HG03575 (cell line): Measurements from ENCODE around the gene BUD23.
"Not testable (repeated sequence)": the region's sequence is repeated elsewhere in the genome, so short reads cannot be mapped to it uniquely, and the experiment has no call there.

Experiments used
- ATAC-seq: cut with Tn5 transposase; IDR thresholded peaks from one replicate; pipeline ENCODE4 v1.9.1; 2021; ENCODE audit not compliant: unreplicated experiment, insufficient number of reproducible peaks, low FRiP score; ENCODE audit errors: extremely low read depth

BUD23 gene

DNA sequence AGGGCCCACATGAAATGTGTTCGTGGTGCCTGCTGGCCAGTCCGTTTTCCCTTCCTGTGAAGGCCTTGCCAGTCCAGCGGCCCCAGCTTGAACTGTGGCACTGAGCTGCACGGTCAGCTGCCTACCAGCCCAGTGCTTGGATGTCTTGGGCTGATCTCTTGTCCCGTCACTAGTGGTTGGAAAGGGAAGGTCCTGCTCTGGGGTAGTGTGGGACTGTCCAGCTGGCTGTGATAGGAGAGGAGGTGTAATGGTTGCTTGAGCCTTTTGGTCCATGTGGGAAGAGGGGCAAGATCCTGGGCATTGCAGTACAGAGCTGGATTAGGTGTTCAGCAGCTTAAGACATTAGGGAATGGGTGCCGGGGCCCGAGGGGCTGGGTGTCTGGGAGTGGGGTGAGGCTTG, 15.0 kb downstream of the BUD23 start:
- ATAC-seq = no peak

DNA sequence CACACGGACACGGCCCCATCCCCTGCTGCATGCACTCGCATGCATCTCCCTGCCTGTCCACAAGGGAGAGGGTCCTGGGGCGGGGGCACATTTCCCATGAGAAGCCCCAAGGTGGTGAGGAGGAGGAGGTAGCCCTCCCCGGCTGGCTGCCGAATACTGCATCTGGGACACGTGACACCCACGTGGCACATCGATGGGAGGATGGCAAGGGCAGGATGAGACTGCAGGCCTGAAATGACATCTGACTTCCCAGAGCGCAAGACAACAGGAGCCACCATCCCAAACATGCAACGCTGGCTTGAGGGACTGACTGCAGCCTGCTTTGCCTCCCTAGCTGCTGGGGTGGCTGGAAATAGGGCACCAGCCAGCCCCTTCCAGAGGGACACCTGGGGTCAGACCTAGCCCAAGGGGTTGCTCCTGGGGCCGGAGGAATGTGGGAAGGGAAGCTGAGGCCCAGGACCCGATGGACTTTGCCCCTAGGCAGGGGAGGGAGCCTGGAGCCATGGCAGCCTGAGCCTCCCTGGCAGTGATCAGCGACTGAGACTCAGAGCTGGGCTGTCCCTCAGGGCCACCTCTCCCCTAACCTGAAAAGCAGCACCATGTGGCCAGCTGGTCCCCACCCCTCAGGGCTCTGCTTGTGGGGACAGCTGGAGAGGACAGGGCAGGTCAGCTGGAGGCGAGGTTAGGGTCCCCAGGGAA, 16.1 kb downstream of the BUD23 start:
- no peak for ATAC-seq

- ATAC-seq = no peak
These were observed 16.6 kb downstream of the BUD23 start for GRCh38 chr7:73700069-73700423.

DNA sequence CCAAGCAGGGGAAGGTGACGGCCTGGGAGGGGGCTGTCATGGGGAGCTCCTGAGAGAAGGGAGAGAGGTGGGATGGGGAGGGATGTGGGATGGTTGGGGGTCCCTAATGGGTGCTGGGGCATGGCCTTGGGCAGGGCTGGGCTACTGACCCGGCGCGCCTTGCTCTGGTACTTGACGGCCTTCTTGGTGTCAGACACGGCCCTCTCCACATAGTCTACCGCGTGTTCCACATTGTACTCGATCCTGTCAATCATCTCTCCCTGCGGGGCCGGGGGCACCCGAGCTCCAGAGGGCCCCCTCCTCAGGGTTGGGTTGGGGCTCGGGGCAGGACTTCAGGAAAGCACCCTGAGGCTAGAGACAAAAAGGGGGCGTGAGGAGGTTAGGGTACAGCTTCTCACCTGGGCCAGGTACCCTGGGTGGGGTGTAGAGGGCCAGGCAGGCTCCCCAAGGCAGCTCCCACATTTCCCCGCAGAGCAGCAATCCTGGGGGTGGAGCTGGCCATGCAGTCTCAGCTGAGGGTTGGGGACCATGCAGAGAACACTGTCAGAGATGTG, 17.3 kb downstream of the BUD23 start:
- ATAC-seq = no peak

DNA sequence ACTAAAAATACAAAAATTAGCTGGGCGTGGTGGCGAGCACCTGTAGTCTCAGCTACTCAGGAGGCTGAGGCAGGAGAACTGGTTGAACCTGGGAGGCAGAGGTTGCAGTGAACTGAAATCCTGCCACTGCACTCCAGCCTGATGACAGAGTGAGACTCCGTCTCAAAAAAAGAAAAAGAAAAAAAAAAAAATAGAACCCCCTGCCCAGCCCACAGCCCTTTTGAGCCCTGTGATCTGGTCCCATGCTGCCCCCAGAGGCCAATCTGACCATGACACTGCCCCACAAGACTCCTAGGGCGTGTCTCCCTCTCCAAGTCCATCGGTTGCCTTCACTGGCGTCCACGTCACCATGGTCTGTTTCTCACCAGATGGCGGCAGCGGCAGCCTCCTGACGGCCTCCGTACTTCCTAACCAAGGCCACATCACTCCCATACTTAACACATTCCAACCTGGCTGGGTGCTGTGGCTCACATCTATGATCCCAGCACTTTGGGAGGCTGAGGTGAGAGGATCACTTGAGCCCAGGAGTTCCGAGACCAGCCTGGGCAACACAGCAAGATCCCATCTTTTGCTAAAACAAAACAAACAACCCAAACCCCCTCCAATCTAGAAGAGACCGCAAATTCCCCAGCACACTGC, 18.1 kb downstream of the BUD23 start:
- no peak for ATAC-seq

DNA sequence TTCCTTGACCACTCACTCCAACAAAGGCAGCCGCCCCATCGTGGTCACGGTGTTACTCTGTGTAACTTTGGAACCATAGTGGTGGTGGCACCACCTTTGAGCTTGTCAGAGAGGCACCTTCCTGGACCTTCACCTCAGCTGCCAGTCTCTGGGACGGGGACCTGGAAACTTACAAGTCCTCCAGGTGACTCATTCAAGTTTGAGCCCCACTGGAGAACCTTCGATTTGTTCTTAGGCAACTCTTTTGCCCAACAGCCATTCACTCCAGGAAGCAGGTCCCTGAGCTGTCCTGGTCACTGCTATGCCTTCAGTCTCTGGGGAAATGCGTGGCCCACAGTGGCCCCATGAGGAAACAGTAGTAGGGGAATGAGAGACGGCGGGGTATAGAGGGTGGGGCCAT, 18.8 kb downstream of the BUD23 start:
- no peak for ATAC-seq

DNA sequence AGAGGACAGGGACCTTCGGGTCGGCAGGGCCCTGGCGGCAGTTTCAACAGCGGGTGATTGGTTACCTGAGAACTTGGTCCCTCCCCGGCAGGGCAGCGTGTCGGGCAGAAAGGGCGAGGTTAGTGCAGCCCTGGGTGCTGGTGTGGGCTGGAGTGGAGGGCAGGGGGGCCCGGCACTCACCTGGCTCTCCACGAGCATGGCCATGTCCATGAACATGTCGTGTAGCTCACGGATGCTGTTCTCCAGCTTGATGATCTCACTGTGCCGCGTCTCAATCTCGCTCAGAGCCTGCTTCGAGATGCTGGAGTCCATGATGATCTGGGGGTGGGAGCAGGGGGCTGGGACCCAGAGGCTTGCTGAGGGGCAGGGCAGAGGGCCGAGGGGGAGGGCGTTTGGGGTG, 19.3 kb downstream of the BUD23 start:
- ATAC-seq = no peak

GRCh38 chr7:73703225-73703624, 19.8 kb downstream of the BUD23 start:
- ATAC-seq = no peak

GRCh38 chr7:73703757-73704639, 20.6 kb downstream of the BUD23 start:
- no peak for ATAC-seq

- ATAC-seq = no peak
These were observed 21.5 kb downstream of the BUD23 start for GRCh38 chr7:73704640-73705550.

- no peak for ATAC-seq
These were observed 22.1 kb downstream of the BUD23 start for GRCh38 chr7:73705551-73705920.

DNA sequence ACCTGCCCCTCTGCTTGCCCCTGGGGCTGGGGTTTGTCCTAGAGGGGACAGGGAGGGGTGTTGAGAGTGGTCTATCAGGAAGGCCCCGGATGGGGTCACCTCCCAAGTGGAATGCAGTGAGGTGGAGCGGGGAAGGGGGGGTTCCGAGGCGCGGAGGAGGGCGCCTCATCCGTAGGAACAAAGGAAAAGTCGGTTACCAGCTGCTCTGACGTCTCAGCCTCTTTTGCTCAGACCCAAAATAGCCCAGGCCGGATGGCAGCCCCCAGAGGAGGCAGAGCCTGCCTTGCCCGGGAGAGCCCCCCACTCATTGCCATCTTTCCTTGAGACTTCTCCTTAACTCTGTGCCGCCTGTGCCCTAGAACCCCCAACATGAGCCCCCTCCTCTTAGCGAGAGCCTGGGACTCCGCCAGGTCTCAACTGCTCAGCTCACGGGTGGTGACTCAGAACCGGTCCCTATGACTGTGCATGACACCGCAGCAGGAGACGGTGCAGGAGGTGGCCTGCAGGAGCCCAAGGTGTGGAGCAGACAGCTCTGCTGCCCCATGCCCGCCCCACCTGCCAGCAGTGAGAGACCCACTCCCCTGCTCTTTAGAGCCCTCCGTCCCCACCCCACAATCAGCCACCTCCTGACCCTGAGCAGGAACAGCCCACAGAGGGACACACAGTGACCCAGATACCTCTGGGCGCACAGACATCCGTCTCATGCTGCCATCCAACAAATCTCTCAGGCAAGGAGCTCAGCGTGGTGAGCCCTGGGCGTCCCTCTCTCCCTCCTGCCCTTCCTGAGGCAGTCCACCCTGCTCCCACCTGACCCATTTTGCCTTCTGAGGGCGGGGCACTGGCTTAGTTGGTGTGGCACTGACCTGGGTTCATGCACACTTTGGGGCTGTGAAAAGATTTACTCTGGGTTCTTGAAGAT, 23.0 kb downstream of the BUD23 start:
- no peak for ATAC-seq

DNA sequence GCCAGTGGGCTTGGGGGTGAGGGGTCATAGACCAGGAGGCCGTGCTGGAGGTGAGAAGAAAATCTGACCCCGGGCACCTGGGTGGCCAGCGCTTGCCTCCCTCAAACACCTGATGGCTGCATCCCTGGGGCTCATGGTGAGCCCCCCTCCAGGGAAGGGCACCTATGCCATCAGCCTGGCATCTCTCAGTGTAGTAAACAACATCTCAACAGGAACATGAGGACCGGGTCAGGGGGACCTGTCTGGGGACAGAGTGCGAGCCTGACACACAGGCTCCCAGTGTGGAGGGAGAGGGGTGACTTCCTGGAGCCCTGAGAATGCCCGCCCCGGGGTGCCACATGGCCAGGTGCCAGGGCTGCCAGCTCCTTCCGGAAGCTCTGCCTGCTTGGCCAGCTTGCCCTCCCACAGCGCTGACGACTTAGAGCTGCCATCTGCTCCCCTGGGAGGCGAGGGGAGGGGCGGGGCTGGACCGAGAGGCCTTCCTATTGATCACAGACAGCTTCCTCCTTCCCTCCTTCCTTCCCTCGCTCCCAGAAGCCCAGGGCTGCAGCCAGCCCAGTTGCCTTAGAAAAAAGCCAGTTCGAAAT, 23.7 kb downstream of the BUD23 start:
- ATAC-seq = no peak

DNA sequence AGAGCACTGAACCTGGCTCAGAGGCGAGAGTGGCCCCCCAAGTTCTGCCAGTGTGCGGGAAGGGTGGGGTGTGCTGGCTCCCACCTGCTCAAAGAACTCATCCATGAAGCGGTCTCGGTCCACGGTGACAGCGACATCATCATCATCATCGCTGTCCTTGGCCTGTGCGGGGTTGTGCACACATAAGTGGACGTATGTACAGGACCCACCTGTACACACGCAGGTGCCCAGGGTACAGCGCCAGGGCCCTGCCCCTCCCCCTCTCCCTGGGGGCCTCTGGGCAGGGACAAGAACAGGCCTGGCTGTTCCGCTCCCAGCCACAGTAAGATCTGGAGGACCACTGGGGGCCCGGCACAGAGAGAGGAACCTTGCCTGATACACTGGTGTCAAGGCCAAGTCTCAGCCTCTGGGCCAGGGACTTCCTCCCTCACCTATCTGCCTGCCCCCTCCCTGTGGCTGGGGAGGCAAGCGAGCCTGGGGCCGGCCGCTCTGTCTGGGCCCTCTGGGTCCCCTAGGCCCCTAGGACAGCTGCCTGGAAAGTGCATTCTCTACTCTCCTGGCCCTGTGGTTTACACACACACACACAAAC, 25.7 kb downstream of the BUD23 start:
- no peak for ATAC-seq

- no peak for ATAC-seq
These were observed 29.4 kb downstream of the BUD23 start for GRCh38 chr7:73712773-73713172.

DNA sequence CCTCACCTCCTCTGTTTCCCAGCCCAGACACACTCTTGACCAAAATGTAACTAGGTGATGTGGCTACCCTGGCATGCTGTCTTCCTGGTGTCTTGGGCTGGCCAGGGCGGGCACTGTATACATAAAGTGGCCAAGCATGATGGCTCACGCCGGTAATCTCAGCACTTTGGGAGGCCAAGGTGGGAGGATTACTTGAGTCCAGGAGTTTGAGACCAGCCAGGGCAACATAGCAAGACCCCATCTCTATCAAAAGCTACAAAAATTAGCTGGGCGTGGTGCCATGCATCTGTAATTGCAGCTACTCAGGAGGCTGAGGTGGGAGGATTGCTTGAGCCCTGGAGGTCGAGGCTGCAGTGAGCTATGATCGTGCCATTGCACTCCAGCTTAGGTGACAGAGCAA, 29.9 kb downstream of the BUD23 start:
- ATAC-seq = not testable (repeated sequence)

GRCh38 chr7:73715648-73716317, 32.4 kb downstream of the BUD23 start:
- no peak for ATAC-seq
